ENCODE data around the gene ING5.
A peak's percentile ranks its signal among the peaks of the same experiment; 100 is the strongest.

Gene ING5

DNA sequence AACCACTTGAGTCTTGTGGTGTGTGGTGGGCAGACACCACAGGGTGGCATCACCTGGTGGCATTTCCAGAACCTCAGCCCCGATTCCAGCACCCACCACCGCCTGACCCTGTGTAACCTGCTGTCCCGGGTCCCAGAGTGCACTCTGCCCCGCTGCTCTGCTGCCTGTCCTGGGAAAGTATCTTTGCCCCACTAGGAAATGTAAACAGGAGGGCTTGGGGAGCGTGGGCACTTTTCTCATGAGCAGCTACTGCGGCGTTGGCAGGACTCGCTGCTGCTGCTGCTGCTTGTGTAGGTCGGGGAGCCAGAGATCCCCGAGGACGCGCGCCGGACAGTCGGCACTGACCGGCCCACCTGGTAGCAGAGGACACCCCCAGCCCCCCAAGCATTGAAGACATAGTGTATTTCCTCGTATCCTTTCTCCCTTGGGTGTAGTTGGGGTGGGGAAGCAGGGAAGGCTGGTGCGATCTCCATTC, 28.6 kb upstream of the ING5 start:
- DNase-seq, result no peak

DNA sequence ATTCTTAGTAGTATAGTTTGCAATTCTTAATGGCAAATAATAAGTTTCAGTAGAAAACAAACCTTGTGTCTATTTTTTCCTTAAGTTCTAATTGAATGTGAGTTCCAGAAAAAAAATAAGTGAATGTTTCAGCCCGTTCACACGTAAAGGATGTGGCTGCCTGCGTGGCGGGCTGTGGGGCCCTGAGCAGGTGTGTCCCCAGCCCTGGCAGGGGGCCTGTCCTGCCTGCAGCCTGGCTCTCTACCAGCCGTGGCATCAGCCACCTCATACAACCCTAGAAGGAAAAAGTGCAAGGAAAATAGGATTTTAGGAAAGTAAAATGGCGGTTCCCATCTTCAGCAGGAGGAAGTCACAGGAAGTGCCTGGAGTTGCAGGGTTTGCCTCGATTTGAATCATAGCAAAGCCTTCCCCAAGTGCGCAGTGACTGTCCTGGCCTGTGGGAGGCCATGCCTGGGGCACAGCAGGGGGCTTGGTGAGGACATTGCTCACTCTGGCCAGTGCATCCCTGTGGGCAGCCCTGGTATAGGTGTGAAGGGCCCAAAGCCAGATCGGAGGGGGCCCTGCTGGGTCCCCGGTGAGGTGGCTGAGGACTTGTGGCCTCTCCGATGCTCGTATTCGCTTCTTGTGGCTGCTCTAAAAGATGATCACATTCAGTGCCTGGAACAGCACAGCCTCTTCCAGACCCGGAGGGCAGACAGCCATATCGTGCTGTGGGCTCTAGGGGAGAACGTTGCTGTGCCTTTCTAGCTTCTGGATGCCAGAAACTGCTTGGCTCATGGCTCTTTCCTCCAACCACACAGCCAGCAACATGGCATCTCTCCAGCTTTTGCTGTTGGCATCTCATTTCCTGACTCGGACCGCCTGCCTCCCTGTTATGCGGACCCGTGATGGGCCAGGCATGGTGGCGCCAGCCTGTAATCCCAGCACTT, 27.8 kb upstream of the ING5 start:
- peak; percentile 21 for DNase-seq

DNA sequence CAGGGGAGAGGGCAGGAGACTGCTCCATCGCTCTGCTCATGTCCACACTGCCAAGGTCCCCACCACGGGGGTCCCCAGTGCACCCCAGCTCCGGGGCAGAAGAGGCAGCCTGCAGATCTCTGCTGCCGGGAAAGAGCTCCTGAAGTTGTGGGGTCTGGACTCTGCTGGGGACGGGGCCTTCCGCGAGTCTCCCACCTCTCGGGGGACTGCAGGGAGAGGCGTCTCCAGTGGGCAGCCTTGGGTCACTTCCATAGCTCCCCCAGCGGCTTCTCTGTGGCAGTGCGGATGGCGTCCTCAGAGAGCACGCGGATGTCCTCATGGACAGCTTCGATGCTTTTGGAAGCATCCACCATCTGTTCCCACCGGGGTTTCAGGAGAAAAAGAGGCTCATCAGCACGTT, 26.0 kb upstream of the ING5 start:
- no peak for DNase-seq

DNA sequence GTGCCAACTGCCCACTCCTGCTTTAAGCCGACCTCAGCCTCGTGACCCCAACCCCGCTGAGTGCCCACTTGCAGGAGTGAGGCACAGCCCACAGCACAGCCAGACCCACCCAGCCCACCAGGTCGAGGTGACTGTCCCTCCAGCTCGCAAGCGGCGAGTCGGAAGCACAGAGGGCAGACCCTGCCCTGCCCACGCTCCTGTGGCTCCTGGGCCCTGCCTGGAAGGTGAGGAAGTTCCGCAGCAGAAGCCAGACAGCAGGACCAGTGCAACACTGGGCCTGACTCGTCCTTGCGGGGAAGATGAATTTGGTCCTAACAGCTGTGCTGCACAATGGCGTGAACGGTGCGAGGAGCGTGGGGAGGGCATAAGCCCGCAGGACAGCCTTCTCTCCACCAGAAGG, 25.2 kb upstream of the ING5 start:
- DNase-seq, result no peak

DNA sequence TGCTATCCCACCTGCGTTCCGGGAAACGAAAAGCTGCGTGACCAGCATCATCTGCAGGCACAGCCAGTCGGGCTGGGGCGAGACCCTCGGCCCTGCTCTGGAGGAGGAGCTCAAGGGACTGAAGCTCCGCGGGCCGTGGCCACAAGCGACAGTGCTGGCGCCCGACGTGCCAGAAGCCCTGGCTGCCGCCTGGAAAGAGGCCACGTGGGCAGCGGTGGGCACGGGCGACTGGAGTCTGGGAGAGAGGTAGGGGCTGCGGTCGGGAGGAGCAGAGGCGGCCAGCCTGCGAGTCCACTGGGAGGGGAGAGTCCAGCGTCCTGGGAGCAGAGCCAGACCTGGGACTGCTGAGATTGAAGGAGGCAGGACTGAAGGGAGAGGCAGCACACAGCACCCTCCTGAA, 24.4 kb upstream of the ING5 start:
- DNase-seq, result no peak

DNA sequence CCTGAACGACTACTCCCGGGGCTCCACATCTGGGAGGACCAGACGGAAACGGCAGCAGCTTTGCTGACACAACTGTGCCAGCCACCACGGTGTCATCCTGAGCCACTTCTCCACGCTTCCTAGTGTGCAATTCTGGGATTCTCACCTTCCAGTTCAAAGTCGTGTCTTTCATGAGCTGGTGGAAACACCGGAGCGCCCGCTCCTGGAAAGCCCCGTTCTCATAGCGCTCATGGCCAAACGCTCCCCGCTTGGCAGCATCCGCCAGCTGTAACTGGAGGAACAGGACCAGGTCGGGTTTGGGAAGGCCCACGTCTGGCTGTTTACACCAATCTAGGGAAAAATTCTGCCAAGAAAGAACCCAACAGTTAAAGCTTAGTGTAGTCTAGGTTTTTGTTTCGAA, 23.5 kb upstream of the ING5 start:
- DNase-seq, result no peak

DNA sequence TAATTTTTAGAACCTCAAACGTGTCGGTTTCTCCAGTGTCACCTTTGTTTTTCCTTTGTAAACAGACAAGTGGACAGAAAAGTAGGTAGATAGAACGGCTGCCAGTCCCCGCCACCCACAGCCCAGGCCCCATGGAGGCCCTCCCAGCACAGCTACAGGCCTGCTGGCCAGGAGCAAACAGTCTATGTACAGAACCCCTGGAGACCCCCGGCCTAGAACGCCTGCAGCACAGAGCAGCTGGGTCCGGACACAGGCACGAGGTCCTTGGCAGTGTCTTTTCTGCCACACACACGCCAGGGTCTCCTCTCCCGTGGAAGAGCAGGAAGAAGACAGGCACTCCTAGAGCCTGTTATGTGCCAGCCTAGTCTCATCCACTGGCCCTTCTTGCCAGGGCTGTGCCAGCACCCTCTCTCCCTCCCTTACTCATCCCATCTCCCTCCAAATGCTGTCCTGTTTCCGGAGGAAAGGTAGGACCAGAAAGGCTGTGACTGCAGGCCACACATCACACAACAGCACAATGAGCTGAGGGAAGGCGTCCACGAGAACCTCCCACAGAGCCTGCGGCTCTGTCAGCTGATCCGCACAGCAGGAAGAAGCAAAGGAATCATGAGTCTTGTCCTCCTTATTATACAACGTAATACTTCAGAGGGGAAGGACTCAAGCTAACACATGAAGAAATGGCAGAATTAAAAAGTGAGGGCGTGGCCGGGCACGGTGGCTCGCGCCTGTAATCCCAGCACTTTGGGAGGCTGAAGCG, 22.9 kb upstream of the ING5 start:
- no peak for DNase-seq

DNA sequence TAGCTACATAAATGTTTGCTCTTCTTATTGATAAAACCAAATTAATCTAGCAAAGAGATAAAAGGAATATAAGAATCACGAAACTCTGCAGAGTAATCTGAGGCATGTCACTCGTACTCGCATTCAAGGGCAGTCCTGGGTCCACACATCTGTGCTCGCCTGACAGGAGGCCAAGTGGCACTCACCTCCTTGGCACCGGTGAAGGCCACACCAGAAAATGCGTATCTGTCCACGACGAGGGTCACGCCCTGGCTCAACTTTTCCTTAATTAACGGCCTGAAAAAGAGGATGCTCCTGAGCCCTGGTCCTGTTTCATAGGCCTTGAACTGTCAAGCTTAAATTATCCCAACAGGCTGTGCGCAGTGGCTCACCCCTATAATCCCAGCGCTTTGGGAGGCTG, 21.8 kb upstream of the ING5 start:
- DNase-seq, result no peak

DNA sequence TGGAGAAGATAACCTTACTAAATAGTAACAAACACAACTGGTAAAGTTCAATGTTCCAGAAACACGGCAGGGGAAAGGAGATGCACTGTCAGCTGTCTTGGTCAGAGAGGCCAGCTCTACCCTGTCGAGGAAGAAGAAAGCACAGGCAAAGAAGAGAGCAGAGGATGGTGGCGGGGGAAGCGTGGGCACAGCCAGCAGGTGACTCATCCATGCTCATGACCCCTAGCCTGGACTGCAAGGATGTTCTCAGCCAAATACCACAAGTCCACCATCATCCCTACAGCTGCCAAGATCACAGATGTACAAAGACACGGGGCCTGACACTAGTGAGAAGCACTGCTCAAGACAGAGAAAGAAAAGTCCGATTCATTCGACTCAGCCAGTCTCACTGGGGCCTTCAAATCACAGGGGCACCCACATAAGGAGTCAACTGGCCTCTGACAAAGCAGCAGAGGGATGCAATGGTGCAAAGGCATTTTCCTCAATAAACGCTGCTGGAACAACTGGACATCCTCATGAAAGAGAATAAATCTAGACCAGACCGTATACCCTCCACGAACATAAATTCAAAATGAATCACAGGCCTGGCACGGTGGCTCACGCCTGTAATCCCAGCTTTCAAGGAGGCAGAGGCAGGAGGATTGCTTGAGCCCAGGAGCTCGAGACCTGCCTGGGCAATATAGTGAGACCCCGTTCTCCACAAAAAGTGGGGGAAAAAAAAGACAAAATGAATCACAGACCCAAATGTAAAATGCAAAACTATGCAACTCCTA, 20.8 kb upstream of the ING5 start:
- peak; percentile 98 for DNase-seq

DNA sequence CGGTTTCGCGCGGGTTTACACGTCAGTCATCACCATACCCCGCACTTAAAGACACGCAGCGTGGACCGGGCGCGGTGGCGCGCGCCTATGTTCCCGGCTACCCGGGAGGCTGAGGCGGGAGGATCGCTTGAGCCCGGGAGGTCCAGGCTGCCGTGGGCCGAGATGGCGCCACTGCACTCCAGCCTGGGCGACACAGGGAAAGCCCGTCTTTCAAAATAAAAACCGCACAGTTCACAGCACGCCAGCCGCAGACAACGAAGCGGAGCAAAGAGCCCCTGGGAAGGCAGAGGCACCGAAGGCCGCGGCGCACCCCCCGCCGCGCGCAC, 15.6 kb upstream of the ING5 start:
- DNase-seq, result no peak

DNA sequence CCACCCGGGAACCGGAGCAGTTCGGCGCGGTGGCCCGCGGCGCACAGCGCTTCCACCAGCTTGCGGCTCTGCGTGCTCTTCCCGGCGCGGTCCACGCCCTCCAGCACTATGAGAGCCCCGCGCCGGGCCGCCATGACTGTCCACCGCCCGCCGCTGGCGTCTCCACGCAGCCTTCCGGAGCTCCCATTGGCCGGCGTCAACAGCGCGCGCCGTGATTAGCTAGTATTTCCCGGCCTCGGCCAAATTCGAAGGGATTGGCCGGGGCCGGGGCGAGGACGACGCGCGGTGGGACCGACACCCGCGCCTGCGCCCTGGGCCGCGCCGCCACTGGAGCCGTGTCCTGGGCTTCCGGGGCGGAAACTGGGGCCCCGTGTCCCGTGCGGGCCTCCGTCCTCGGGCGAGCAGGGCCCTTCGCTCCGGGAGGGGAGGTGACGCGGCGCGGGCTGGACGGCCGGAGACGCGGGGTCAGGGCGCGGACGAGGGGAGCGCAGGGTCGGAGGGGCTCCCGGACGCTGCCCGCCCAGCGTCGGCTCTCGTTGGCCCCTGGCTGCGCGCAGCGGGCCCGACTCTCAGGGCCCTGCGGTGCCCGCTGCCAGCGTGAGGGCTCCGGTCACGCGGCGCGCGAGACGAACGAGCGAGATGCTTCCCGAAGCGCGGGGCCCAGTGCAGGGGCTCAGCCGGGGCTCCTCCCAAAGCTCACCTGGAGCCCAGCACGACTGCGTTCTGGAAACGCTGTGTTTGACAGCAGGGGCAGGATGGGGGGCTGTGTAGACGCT, 15.0 kb upstream of the ING5 start, which contains the start of gene DTYMK:
Gene DTYMK, minus strand, starts transcription at position 166 of the 776 bp plus-strand sequence. Its CDS starts 32 bp downstream, at position 134.
- DNase-seq, result peak; percentile 96

DNA sequence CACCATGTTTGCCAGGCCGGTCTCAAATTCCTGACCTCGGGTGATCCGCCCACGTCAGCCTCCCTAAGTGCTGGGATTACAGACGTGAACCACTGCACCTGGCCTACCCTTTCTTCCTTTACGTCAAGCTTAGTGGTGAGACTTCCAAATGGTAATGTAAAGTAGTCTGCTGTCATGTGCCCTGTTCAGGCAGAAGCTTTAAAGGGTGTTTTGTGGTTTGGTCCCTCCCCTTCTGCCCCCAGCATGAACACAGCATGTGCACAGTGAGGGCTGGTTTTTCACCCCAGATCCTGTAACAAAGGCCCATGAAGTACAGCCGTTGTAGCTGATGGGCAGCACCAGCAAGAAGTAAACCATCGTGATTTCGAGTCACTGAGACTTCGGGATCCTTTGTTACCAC, 12.5 kb upstream of the ING5 start:
- DNase-seq, result no peak

DNA sequence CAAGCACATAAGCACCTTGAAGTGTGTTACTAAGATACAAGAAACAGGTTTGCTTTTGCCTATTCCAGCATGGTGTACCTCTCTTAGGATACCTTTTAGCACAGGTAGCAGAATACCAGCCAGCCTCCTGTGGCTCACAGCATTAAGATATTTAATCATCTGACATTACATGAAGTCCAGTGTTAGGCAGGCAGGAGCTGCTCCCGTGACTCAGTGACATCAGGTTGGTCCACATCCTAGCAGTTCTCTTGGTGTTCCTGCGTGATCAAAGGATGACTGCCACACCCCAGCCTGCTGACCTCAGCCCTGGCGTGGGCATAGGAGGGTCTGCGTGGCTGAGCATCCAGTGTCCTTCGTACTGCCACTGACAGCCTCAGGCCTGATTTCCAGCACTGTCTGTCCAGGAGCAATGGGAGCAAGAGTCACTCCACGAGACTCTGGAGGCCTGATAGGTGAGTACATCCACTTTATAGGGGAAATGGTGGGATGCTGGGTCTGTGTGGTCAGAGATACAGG, 11.6 kb upstream of the ING5 start:
- DNase-seq, result no peak

DNA sequence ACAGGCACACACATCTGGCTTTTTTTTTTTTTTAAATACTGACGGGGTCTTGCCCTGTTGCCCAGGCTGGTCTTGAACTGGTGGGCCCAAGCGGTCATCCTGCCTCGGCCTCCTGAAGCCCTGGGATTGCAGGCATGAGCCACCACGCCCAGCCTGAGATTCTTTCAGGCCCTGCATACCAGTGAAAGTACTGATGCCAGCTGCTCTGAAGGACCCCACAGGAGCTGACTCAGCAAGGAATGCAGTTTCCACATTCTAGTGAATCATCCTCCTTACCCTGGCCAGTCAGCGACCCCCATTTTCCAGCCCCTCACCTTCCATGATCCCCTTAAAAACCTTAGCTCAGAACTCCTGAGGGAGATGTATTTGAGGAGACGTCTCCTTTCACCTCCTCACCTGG, 9.4 kb upstream of the ING5 start:
- DNase-seq, result peak; percentile 83

DNA sequence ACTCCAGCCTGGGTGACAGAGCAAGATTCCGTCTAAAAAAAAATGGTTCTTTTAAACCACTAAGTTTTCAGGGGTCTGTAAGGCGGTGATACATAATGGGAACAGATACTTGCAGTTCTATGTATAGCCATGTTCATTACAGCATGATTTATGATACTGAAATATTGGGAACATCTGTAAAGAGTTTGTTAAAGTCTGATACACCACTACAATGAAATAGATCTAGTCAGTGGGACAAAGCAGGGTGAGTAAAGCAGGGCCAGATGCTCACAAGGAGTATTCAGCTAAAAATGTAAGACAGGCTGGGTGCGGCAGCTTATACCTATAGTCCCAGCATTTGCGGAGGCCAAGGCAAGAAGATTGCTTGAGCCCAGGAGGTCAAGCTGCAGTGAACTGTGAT, 6.2 kb upstream of the ING5 start:
- DNase-seq, result no peak

DNA sequence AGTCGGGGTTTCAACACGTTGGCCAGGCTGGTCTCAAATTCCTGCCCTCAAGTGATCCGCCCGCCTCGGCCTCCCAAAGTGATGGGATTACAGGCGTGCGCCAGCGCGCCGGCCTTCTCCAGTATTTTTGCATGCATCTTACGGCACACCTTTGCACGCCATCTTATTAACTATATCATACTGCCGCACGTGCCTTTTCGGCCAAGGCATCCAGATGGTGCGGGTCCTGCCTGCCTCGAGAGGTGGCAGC, 765 bp upstream of the ING5 start:
- DNase-seq, result no peak

DNA sequence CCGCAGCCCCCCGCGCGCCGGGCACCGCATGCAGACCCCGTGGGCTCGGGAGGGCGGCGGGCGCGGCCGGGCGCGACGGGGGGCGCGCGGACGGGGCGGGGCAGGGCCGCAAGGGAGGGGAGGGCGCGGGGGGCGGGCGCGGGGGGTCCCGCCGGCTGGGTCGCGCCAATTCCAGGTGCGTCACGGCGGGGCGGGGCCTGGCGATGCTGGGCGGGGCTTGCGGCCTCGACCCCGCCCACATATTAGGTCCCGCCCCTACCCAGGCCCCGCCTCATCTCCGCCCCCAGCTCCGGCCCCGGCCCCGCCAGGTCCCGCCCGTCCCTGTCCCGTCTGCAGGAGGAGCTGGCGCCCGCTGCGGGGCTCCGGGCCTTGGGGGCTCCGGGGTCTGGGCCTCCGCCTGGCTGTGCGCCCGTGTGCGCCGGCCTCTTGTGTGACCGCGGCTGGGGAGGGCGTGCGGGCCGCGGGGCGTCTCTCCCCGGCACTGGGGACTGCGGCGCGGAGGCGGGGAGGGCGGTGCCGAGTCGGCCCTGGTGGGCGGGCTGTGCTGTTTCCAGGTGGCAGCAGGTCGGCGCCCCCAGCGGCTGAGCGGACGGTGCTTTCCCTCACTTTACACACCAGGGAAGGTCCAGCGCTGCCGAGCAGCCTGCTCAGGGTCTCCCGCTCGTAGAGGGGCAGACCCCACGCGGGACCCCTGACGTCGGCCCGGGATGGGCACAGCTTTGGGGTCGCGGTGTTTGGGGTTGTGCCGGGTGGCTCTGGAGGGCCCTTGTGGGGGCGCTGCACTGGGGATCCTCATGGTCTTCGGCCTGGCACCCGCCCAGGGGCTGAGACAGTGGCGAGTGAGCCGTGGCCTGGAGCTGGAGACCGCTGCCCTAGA, 554 bp downstream of the ING5 start:
- DNase-seq, result peak; percentile 74

DNA sequence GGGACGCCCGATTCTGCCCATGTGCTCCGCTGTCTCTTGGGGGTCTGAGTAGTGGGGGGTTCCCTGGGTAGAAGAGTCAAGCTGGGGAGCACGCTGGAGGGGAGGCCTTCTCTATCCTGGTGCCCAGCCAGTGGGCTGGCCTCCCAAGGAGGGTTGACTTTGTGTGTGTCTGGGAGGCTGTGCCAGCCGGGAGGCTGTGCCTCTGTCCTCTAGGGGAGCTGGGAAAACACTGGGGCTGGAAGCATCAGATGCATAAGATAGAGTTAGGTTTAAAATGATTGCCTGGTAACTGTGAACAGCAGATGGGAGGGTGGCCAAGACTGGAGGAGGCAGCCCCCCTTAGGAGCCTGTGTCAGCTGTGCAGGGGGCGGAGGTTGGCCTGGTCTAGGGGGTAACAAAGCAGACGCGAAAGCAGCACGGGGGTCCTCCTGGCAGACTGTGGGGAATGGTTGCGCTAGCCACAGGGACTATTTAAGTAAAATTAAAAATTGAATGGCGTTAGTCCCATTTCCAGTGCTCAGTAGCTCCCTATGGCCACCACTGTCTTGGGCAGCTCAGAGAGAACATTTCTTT, 1.3 kb downstream of the ING5 start:
- DNase-seq, result peak; percentile 28

DNA sequence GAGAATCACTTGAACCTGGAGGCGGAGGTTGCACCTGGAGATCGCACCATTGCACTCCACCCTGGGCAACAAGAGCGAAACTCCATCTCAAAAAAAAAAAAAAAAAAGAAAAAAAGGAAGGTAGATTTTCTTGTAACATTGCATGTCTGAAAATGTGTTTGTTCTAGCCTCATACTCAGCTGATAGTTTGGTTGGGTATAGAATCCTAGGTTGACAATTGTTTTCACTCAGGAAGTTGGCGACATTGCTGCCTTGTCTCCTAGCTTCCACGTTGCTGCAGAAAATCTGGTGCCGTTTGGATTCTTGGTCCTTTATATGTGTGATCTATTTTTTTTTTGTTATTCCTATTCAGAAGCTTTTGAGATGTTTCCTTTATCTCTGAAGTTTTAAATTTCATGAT, 4.7 kb downstream of the ING5 start:
- no peak for DNase-seq

DNA sequence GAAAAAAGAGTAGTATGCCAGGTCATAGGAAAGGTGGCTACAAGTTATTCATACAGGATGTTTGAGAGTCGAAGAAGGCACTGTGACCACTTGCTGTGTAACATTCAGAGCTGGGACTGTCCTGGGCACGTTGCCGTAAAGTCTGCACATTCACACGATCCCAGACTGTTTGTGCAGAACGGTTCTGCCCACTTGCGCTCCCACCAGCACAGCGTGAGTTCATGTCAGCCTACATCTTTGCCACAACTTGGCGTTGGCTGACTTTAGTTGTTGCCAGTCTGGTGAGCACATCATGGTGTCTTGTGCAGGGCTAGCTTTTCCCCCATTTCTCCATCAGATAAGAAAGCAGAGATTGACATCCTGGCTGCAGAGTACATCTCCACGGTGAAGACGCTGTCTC, 7.0 kb downstream of the ING5 start:
- no peak for DNase-seq

DNA sequence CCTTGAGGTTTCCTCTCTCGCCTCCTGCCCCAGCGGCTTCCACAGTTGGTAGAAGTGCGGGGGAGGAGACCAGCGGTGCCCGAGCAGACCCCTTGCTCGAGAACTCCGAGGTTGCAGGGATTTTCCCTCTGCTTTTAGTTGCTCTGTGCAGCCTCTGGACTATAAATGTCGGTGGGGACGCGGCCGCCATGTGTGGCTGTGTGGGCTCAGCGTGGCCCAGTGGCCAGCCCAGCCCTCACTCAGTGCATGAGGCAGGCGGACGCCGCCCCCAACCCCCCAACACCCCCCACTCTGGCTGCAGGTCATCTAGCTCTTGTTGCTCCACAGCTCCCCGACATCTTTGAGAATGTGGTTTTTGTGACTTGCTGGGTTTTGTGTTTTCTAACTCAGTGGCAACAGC, 17.3 kb downstream of the ING5 start:
- no peak for DNase-seq

Data from EL (cell line).